K562 (cell line): ENCODE data around the gene CDIPT.

Experiments used
- BRCA1 ChIP-seq, 2 experiments: fragments of 450-650 bp in 1 of 2; sonication (generic) in 1 of 2; formaldehyde crosslinking in 1 of 2; IDR thresholded peaks; 2 replicates each; pipeline versions ENCODE4 v1.5.0 to v1.6.1; 2017 to 2020; ENCODE audit warnings: mild to moderate bottlenecking in 1 of 2, missing genetic modification reagents in 1 of 2
- EZH2 ChIP-seq: IDR thresholded peaks from 2 replicates; pipeline ENCODE4 v1.6.1; 2012; ENCODE audit warnings: low read depth, mild to moderate bottlenecking, inconsistent platforms, low read length, borderline replicate concordance
- HNRNPL ChIP-seq: fragments of 200-400 bp; formaldehyde crosslinking; IDR thresholded peaks from 2 replicates; pipeline ENCODE4 v1.6.1; 2017; ENCODE audit warnings: low read depth, mild to moderate bottlenecking, low read length
- IRF2 ChIP-seq: sonication (generic); formaldehyde crosslinking; IDR thresholded peaks from 2 replicates; pipeline ENCODE4 v1.8.1; 2022; ENCODE audit warnings: mild to moderate bottlenecking, missing genetic modification reagents
- JUN ChIP-seq, 2 experiments: sonication (generic) in 1 of 2; formaldehyde crosslinking in 1 of 2; IDR thresholded peaks; 2 replicates each; pipeline versions ENCODE4 v1.6.1 to v1.8.0; 2012 to 2022; ENCODE audit warnings: borderline replicate concordance in 2 of 2, mild to moderate bottlenecking in 2 of 2, improper control_type of control experiment in 1 of 2, low read depth in 1 of 2, low read length in 1 of 2, missing genetic modification reagents in 1 of 2
- TAF1 ChIP-seq: IDR thresholded peaks from 2 replicates; pipeline ENCODE4 v1.6.1; 2011; ENCODE audit warnings: mild to moderate bottlenecking, low read length, moderate library complexity; ENCODE audit not compliant: insufficient read depth, control insufficient read depth, severe bottlenecking; ENCODE audit errors: extremely low read depth
- ZNF408 ChIP-seq: fragments of 250-450 bp; sonication (Bioruptor Pico); IDR thresholded peaks from 2 replicates; pipeline ENCODE4 v1.4.0; 2020; ENCODE audit warnings: low read depth, mild to moderate bottlenecking, moderate library complexity
- TF ChIP-seq, protein P1 (sequence below): fragments of 250-450 bp; sonication (Bioruptor Pico); IDR thresholded peaks from 2 replicates; pipeline ENCODE4 v1.4.0; 2020; ENCODE audit warnings: borderline replicate concordance
- TF ChIP-seq, protein P2 (sequence below): fragments of 250-450 bp; sonication (Bioruptor Pico); IDR thresholded peaks from 2 replicates; pipeline ENCODE4 v1.4.0; 2020

DNA sequence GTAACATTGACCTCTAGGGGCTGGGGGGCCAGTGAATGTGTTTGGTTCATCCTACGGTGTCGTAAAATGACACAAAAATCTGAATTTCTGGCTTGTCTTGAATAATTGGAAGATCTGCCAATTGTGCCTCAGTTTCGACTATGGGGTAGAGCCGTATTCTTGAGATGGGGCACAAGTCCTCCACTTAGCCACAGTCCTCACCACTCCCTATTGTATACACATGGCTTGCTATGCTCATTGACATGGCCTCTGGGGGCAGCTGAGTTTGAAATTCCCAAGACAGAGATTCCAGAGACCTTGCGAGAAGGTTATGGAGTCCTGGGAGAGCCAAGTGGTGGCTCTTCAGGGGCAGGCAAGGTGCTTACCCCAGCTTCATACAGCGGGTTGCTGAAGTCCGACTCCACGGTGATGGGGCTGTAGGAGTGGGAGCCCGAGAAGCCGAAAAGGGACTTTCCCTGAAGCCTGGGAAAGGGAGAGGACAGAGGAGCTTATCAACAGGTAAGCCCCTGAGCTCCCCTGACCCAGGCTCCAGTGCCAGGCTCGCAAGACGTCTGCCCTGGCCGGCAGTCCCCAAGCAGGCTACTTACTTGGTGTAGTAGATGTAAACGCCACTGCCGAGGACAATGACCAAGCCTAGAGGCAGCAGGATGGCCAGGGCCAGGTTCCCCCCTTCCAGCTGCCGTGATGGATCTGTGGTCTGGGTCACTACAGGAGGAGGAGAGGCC, 9.0 kb upstream of the CDIPT start:
- TF ChIP-seq EZH2 = no peak
- TF ChIP-seq, protein P1, sequence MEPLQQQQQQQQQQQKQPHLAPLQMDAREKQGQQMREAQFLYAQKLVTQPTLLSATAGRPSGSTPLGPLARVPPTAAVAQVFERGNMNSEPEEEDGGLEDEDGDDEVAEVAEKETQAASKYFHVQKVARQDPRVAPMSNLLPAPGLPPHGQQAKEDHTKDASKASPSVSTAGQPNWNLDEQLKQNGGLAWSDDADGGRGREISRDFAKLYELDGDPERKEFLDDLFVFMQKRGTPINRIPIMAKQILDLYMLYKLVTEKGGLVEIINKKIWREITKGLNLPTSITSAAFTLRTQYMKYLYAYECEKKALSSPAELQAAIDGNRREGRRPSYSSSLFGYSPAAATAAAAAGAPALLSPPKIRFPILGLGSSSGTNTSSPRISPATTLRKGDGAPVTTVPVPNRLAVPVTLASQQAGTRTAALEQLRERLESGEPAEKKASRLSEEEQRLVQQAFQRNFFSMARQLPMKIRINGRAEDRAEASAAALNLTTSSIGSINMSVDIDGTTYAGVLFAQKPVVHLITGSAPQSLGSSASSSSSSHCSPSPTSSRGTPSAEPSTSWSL (CRISPR knock-in tag) = no peak
- TF ChIP-seq TAF1 = no peak
- TF ChIP-seq HNRNPL = no peak
- TF ChIP-seq JUN (IDR thresholded peaks at IDR 0.05; ENCODE audit: borderline replicate concordance, low read depth, low read length) = no peak
- TF ChIP-seq JUN (CRISPR knock-in tag; IDR thresholded peaks at IDR 0.05; ENCODE audit: borderline replicate concordance) = no peak
- TF ChIP-seq ZNF408 = no peak
- TF ChIP-seq IRF2 (CRISPR knock-in tag) = no peak
- TF ChIP-seq, protein P2, sequence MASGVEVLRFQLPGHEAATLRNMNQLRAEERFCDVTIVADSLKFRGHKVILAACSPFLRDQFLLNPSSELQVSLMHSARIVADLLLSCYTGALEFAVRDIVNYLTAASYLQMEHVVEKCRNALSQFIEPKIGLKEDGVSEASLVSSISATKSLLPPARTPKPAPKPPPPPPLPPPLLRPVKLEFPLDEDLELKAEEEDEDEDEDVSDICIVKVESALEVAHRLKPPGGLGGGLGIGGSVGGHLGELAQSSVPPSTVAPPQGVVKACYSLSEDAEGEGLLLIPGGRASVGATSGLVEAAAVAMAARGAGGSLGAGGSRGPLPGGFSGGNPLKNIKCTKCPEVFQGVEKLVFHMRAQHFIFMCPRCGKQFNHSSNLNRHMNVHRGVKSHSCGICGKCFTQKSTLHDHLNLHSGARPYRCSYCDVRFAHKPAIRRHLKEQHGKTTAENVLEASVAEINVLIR (CRISPR knock-in tag) = no peak
- no peak for TF ChIP-seq BRCA1 (IDR thresholded peaks at IDR 0.05)
- TF ChIP-seq BRCA1 (CRISPR knock-in tag; IDR thresholded peaks at IDR 0.05) = no peak
